Measurements from ENCODE around the gene EPS8L2. TPM values are rescaled to one million over a fixed set of nuclear protein-coding genes. Genes with fewer than 3 reads are reported as not detected.
A peak's percentile ranks its signal among the peaks of the same experiment; 100 is the strongest.

The EPS8L2 gene
- total and polyA plus RNA-seq, 9 of the 15 experiments (the other 6 are each of a cell fraction or from before 2014, with no cell fraction given), result 0.75 to 17.0 (median 3.7) TPM

DNA sequence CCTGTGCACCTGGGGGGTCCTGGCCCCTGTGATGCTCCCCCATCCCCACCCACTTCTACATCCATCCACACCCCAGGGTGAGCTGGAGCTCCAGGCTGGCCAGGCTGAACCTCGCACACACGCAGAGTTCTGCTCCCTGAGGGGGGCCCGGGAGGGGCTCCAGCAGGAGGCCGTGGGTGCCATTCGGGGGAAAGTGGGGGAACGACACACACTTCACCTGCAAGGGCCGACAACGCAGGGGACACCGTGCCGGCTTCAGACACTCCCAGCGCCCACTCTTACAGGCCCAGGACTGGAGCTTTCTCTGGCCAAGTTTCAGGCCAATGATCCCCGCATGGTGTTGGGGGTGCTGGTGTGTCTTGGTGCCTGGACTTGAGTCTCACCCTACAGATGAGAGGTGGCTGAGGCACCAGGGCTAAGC lies 21.3 kb downstream of the EPS8L2 start:
- Histone ChIP-seq H3K27ac (ENCODE audit: extremely low read depth, low read depth, low read length) (peak overlapping the region; percentile 51; the same call in 1 of the 3 replicates), H3K4me3 (no peak overlapping the region), H3K4me1 (replicated peaks in 1 of 2; ENCODE audit: control insufficient read depth in 2 of 2, insufficient read depth in 2 of 2, low read length in 2 of 2) (peaks cover 35 to 66% of the 10 kb centered on the region in 2 experiments), H3K9ac (ENCODE audit: insufficient read depth in 1 of 2, low read depth in 2 of 2, low read length in 2 of 2) (peak overlapping the region; percentile 45 to 87), H3K27me3 (ENCODE audit: control insufficient read depth in 2 of 2, insufficient read depth in 2 of 2, low read length in 2 of 2) (no peaks in the 10 kb centered on the region; a peak in 1 of 5 replicates), H2AFZ (ENCODE audit: low read depth, low read length) (no peak overlapping the region), H4K20me1 (replicated peaks; ENCODE audit: control insufficient read depth, insufficient read depth, low read length) (no peaks in the 10 kb centered on the region), H3K9me1 (ENCODE audit: control insufficient read depth, insufficient read depth, low read length) (no peaks in the 10 kb centered on the region), H3K4me2 (ENCODE audit: insufficient read depth, low read length) (peak overlapping the region; percentile 65), H3K36me3 (ENCODE audit: control insufficient read depth, insufficient read depth, low read length) (no peaks in the 10 kb centered on the region), H3K79me2 (ENCODE audit: control insufficient read depth, insufficient read depth, low read length) (no peaks in the 10 kb centered on the region; the same call in 1 of the 3 replicates), H3K9me3 (replicated peaks; ENCODE audit: control insufficient read depth, insufficient read depth, low read depth, low read length) (no peaks in the 10 kb centered on the region)
- in situ Hi-C loops (cut with MboI) (no loop called here), intact Hi-C loops (cut with micrococcal nuclease) (loop anchor here (5.0 kb wide), 2 partner anchors 70 to 175 kb away; partner anchors contain the start of gene SLC25A22)
- DNase-seq (ENCODE audit: extremely low read depth in 1 of 4, low spot score in 3 of 4) (peak in 1 of 4 experiments; percentile 18), FAIRE-seq (no peak), ATAC-seq (no peak; the same call in 2 of the 3 replicates)
- WGBS (ENCODE audit: insufficient coverage, low coverage, missing lambda C conversion rate), result 85% methylated on average over 12 of the region's 12 CpGs
- ChIA-PET POLR2A (interaction anchor here (0.6 to 2.8 kb wide), 7 partner anchors 21 to 159 kb away, joined by 3 to 25 read pairs (median 4); partner anchors contain the start of genes DEAF1 and TMEM80), CTCF (ENCODE audit: low intra/inter-chr PET ratio) (interaction anchor here (1.2 to 2.2 kb wide), 6 partner anchors 20 to 172 kb away, joined by 3 to 22 read pairs (median 8); partner anchors contain the start of genes TALDO1 and TMEM80)
- no peak for TF ChIP-seq SNIP1 (IDR thresholded peaks at IDR 0.05; ENCODE audit: low read depth)
- TF ChIP-seq, protein P1, sequence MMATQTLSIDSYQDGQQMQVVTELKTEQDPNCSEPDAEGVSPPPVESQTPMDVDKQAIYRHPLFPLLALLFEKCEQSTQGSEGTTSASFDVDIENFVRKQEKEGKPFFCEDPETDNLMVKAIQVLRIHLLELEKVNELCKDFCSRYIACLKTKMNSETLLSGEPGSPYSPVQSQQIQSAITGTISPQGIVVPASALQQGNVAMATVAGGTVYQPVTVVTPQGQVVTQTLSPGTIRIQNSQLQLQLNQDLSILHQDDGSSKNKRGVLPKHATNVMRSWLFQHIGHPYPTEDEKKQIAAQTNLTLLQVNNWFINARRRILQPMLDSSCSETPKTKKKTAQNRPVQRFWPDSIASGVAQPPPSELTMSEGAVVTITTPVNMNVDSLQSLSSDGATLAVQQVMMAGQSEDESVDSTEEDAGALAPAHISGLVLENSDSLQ (IDR thresholded peaks at IDR 0.05), result no peak
- TF ChIP-seq, protein P2, sequence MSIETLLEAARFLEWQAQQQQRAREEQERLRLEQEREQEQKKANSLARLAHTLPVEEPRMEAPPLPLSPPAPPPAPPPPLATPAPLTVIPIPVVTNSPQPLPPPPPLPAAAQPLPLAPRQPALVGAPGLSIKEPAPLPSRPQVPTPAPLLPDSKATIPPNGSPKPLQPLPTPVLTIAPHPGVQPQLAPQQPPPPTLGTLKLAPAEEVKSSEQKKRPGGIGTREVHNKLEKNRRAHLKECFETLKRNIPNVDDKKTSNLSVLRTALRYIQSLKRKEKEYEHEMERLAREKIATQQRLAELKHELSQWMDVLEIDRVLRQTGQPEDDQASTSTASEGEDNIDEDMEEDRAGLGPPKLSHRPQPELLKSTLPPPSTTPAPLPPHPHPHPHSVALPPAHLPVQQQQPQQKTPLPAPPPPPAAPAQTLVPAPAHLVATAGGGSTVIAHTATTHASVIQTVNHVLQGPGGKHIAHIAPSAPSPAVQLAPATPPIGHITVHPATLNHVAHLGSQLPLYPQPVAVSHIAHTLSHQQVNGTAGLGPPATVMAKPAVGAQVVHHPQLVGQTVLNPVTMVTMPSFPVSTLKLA (conservative IDR thresholded peaks at IDR 0.05), result no peak
- no peak for TF ChIP-seq RBFOX2 (IDR thresholded peaks at IDR 0.05; ENCODE audit: low read depth, low read length)
- no peak for TF ChIP-seq ZNF551 (CRISPR knock-in tag; IDR thresholded peaks at IDR 0.05)
- TF ChIP-seq, protein P3, sequence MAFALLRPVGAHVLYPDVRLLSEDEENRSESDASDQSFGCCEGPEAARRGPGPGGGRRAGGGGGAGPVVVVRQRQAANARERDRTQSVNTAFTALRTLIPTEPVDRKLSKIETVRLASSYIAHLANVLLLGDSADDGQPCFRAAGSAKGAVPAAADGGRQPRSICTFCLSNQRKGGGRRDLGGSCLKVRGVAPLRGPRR (CRISPR knock-in tag; IDR thresholded peaks at IDR 0.05), result no peak
- TF ChIP-seq, protein P4, sequence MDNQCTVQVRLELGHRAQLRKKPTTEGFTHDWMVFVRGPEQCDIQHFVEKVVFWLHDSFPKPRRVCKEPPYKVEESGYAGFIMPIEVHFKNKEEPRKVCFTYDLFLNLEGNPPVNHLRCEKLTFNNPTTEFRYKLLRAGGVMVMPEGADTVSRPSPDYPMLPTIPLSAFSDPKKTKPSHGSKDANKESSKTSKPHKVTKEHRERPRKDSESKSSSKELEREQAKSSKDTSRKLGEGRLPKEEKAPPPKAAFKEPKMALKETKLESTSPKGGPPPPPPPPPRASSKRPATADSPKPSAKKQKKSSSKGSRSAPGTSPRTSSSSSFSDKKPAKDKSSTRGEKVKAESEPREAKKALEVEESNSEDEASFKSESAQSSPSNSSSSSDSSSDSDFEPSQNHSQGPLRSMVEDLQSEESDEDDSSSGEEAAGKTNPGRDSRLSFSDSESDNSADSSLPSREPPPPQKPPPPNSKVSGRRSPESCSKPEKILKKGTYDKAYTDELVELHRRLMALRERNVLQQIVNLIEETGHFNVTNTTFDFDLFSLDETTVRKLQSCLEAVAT (IDR thresholded peaks at IDR 0.05), result no peak
- TF ChIP-seq, protein P5, sequence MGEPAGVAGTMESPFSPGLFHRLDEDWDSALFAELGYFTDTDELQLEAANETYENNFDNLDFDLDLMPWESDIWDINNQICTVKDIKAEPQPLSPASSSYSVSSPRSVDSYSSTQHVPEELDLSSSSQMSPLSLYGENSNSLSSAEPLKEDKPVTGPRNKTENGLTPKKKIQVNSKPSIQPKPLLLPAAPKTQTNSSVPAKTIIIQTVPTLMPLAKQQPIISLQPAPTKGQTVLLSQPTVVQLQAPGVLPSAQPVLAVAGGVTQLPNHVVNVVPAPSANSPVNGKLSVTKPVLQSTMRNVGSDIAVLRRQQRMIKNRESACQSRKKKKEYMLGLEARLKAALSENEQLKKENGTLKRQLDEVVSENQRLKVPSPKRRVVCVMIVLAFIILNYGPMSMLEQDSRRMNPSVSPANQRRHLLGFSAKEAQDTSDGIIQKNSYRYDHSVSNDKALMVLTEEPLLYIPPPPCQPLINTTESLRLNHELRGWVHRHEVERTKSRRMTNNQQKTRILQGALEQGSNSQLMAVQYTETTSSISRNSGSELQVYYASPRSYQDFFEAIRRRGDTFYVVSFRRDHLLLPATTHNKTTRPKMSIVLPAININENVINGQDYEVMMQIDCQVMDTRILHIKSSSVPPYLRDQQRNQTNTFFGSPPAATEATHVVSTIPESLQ (CRISPR knock-in tag; IDR thresholded peaks at IDR 0.05), result no peak
- no peak for TF ChIP-seq DDX20 (tag; IDR thresholded peaks at IDR 0.05; ENCODE audit: low read depth)
- TF ChIP-seq PTRF (tag; IDR thresholded peaks at IDR 0.05), result no peak
- TF ChIP-seq POLR2A (conservative IDR thresholded peaks at IDR 0.05), result no peak
- no peak for TF ChIP-seq FOXK1 (CRISPR knock-in tag; IDR thresholded peaks at IDR 0.05; ENCODE audit: borderline replicate concordance)
- TF ChIP-seq POLR3A (IDR thresholded peaks at IDR 0.05; ENCODE audit: borderline replicate concordance, extremely low read depth, insufficient read depth, insufficient read length), result no peak
- no TSS peak for BruUV-seq (replicated peaks)
